Hepatocyte (in vitro differentiated cells): ENCODE results near the gene USP47.

Source experiments
- EZH2 ChIP-seq: fragments of 200-600 bp; sonication (generic); IDR thresholded peaks from 2 replicates; pipeline ENCODE4 v1.6.1; 2016; ENCODE audit warnings: antibody characterized with exemption, mild to moderate bottlenecking, borderline replicate concordance
- EZH2phosphoT487 ChIP-seq: fragments of 200-600 bp; sonication (generic); IDR thresholded peaks from one replicate; pipeline ENCODE4 v1.6.1; 2018; ENCODE audit warnings: antibody characterized with exemption, mild to moderate bottlenecking, low read depth, moderate library complexity; ENCODE audit not compliant: unreplicated experiment, severe bottlenecking
- TF ChIP-seq, protein P1 (sequence below): fragments of 200-600 bp; sonication (generic); IDR thresholded peaks from 2 replicates; pipeline ENCODE4 v1.5.1; 2016; ENCODE audit warnings: antibody characterized with exemption, mild to moderate bottlenecking; ENCODE audit not compliant: poor library complexity

DNA sequence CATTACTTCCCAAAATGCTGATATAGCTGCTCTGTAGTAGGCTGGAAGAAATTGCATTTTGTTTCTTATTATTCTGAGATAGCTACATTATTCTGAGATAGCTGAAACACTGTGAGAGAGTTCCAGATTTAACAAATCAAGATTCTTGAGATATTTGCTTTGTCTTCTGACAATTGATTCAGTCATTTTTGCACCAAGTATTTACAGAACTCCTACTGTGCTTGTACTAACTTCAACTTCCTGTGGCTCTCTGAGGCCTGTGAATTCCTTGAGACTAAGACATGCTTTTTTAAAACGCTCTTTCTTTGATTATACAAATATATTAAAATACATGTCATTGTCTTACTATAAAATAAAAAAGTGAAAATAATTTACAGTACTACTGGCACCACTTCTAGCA lies 52.7 kb downstream of the USP47 start:
- TF ChIP-seq, protein P1, sequence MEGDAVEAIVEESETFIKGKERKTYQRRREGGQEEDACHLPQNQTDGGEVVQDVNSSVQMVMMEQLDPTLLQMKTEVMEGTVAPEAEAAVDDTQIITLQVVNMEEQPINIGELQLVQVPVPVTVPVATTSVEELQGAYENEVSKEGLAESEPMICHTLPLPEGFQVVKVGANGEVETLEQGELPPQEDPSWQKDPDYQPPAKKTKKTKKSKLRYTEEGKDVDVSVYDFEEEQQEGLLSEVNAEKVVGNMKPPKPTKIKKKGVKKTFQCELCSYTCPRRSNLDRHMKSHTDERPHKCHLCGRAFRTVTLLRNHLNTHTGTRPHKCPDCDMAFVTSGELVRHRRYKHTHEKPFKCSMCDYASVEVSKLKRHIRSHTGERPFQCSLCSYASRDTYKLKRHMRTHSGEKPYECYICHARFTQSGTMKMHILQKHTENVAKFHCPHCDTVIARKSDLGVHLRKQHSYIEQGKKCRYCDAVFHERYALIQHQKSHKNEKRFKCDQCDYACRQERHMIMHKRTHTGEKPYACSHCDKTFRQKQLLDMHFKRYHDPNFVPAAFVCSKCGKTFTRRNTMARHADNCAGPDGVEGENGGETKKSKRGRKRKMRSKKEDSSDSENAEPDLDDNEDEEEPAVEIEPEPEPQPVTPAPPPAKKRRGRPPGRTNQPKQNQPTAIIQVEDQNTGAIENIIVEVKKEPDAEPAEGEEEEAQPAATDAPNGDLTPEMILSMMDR = no peak
- TF ChIP-seq EZH2phosphoT487 = no peak
- TF ChIP-seq EZH2 = no peak
